HepG2 (cell line): ENCODE data around the gene PLEKHN1. TPM values are rescaled to one million over a fixed set of nuclear protein-coding genes. Genes with fewer than 3 reads are reported as not detected.
A peak's percentile ranks its signal among the peaks of the same experiment; 100 is the strongest.

Source experiments
- ARID5B ChIP-seq: IDR thresholded peaks from 2 replicates; pipeline ENCODE4 v1.4.0; 2020; ENCODE audit warnings: mild to moderate bottlenecking, missing genetic modification reagents
- BHLHE40 ChIP-seq: IDR thresholded peaks from 2 replicates; pipeline ENCODE4 v1.6.1; 2011; ENCODE audit warnings: low read length, improper control_type of control experiment
- FOXC1 ChIP-seq: sonication (generic); formaldehyde crosslinking; IDR thresholded peaks from 2 replicates; pipeline ENCODE4 v1.8.0; 2022; ENCODE audit warnings: mild to moderate bottlenecking, missing genetic modification reagents, borderline replicate concordance
- HNRNPL ChIP-seq: fragments of 200-400 bp; formaldehyde crosslinking; IDR thresholded peaks from 2 replicates; pipeline ENCODE4 v1.6.1; 2017; ENCODE audit warnings: mild to moderate bottlenecking, low read depth, low read length
- KAT8 ChIP-seq: IDR thresholded peaks from 2 replicates; pipeline ENCODE4 v1.6.1; 2016; ENCODE audit warnings: missing genetic modification reagents, missing compliant biosample characterization
- MED8 ChIP-seq: sonication (generic); formaldehyde crosslinking; IDR thresholded peaks from 2 replicates; pipeline ENCODE4 v1.8.1; 2023; ENCODE audit warnings: mild to moderate bottlenecking, missing genetic modification reagents; ENCODE audit not compliant: insufficient replicate concordance
- MIER2 ChIP-seq: IDR thresholded peaks from 2 replicates; pipeline ENCODE4 v1.6.1; 2016; ENCODE audit warnings: missing biosample characterization, missing genetic modification reagents
- MTA1 ChIP-seq: sonication (generic); formaldehyde crosslinking; IDR thresholded peaks from 2 replicates; pipeline ENCODE4 v1.4.0; 2020; ENCODE audit warnings: missing genetic modification reagents, mild to moderate bottlenecking, borderline replicate concordance
- NFE2L2 ChIP-seq: fragments of 150-350 bp; IDR thresholded peaks from 2 replicates; pipeline ENCODE4 v1.6.1; 2014; ENCODE audit warnings: low read length
- POLR2AphosphoS5 ChIP-seq: IDR thresholded peaks from 2 replicates; pipeline ENCODE4 v1.6.1; 2012; ENCODE audit warnings: low read depth, low read length
- RAD51 ChIP-seq: fragments of 450-650 bp; IDR thresholded peaks from 2 replicates; pipeline ENCODE4 v1.6.1; 2016; ENCODE audit warnings: borderline replicate concordance
- RFX1 ChIP-seq: fragments of 450-650 bp; IDR thresholded peaks from 2 replicates; pipeline ENCODE4 v1.6.1; 2017
- RFX3 ChIP-seq: IDR thresholded peaks from 2 replicates; pipeline ENCODE4 v1.6.1; 2016; ENCODE audit warnings: missing biosample characterization, missing genetic modification reagents
- SAP130 ChIP-seq: IDR thresholded peaks from 2 replicates; pipeline ENCODE4 v1.6.1; 2016; ENCODE audit warnings: low read depth
- TP53 ChIP-seq: sonication (generic); formaldehyde crosslinking; conservative IDR thresholded peaks from 2 replicates; pipeline ENCODE4 v1.4.0; 2020; ENCODE audit warnings: missing genetic modification reagents
- ZMYM3 ChIP-seq: sonication (generic); formaldehyde crosslinking; IDR thresholded peaks from 2 replicates; pipeline ENCODE4 v1.5.1; 2020; ENCODE audit warnings: mild to moderate bottlenecking, missing genetic modification reagents
- ZNF264 ChIP-seq: sonication (generic); formaldehyde crosslinking; IDR thresholded peaks from 2 replicates; pipeline ENCODE4 v1.4.0; 2020; ENCODE audit warnings: missing genetic modification reagents
- ZNF333 ChIP-seq: sonication (generic); formaldehyde crosslinking; IDR thresholded peaks from 2 replicates; pipeline ENCODE4 v1.4.0; 2020; ENCODE audit warnings: mild to moderate bottlenecking, missing genetic modification reagents, borderline replicate concordance
- ZNF83 ChIP-seq: sonication (generic); formaldehyde crosslinking; IDR thresholded peaks from 2 replicates; pipeline ENCODE4 v1.4.0; 2020; ENCODE audit warnings: missing genetic modification reagents, mild to moderate bottlenecking, borderline replicate concordance
- polyA plus RNA-seq, 8 experiments: library from polyadenylated mRNA; depleted of rRNA in 3 of 8; stranded (reverse) in 7 of 8; unstranded in 1 of 8; fragments of >200 nt; fragmentation: Illumina TruSeq in 4 of 8; extraction: Trizol in 4 of 8; gene quantifications; 2 replicates each; pipeline versions ENCODE4 v1.2.1 to v1.2.3, GENCODE V29; 2011 to 2016; ENCODE audit warnings: low read depth in 4 of 8, missing spikeins in 1 of 8, mixed read lengths in 1 of 8; ENCODE audit not compliant: insufficient read depth in 1 of 8
- total RNA-seq, 5 experiments: library from RNA; depleted of rRNA; stranded (reverse); fragments of >200 nt; fragmentation: Illumina TruSeq; extraction: Trizol; gene quantifications; 2 replicates each; pipeline ENCODE4 v1.2.3, GENCODE V29; 2016; ENCODE audit warnings: low read depth in 1 of 5
- TF ChIP-seq, protein P1 (sequence below): sonication (generic); formaldehyde crosslinking; IDR thresholded peaks from 2 replicates; pipeline ENCODE4 v1.4.0; 2020; ENCODE audit warnings: missing genetic modification reagents, mild to moderate bottlenecking, borderline replicate concordance
- TF ChIP-seq, protein P2 (sequence below): sonication (generic); formaldehyde crosslinking; conservative IDR thresholded peaks from 2 replicates; pipeline ENCODE4 v1.4.0; 2020; ENCODE audit warnings: missing genetic modification reagents
- TF ChIP-seq, protein P3 (sequence below): sonication (generic); formaldehyde crosslinking; IDR thresholded peaks from 2 replicates; pipeline ENCODE4 v1.4.0; 2020; ENCODE audit warnings: missing genetic modification reagents, low read depth, mild to moderate bottlenecking, borderline replicate concordance

Gene PLEKHN1
- total and polyA plus RNA-seq, 2 of the 13 experiments (the other 11 are each of a cell fraction or from before 2014, with no cell fraction given): 0.42 to 0.58 TPM

DNA sequence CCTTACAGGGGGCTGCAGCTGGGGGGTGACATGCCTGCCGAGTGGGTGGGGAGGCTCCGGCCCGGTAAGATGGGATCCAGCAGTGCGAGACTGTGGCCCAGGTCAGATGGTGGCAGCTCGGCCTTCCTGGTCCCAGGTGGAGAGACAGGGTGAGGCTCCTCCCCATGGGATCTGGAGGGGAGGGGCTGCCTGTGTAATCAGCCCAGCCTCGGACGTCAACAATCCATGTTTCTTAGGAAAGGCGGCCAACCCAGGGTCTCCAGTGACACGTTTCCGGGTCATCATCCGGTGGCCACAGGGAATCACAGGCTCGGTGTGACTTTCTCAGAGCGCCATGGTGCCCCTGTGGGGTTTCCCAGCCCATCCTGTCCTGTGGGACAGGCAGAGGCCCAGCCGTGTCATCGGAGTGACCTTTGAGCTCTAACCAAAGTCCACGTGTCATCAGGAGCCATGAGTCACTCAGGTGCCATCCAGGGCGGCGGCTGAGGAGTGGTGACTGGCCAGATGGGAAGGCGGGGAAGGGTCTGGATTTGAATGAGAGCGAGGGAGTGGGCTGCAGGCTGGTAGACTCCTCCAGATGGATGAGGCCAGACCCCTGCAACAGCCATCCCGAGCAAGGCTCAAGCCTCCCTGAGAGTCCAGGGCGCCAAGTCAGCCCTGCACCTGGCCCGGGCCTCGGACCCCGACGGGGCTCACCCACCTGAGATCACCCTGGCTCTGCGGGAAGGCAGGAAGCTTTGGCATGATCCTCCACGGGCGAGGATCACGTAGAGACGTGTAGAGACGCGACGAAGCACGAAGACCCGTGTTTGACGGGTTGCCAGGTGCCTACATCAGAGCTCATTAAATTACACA lies 40.2 kb downstream of the PLEKHN1 start (continued):
- TF ChIP-seq, protein P1, sequence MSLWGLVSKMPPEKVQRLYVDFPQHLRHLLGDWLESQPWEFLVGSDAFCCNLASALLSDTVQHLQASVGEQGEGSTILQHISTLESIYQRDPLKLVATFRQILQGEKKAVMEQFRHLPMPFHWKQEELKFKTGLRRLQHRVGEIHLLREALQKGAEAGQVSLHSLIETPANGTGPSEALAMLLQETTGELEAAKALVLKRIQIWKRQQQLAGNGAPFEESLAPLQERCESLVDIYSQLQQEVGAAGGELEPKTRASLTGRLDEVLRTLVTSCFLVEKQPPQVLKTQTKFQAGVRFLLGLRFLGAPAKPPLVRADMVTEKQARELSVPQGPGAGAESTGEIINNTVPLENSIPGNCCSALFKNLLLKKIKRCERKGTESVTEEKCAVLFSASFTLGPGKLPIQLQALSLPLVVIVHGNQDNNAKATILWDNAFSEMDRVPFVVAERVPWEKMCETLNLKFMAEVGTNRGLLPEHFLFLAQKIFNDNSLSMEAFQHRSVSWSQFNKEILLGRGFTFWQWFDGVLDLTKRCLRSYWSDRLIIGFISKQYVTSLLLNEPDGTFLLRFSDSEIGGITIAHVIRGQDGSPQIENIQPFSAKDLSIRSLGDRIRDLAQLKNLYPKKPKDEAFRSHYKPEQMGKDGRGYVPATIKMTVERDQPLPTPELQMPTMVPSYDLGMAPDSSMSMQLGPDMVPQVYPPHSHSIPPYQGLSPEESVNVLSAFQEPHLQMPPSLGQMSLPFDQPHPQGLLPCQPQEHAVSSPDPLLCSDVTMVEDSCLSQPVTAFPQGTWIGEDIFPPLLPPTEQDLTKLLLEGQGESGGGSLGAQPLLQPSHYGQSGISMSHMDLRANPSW (CRISPR knock-in tag): peak; percentile 87; the same call in 1 of the 2 replicates
- TF ChIP-seq NFE2L2 (peak; percentile 14; the same call in 1 of the 2 replicates), MED8 (CRISPR knock-in tag) (no peak), MIER2 (CRISPR knock-in tag) (peak; percentile 28; the same call in 1 of the 2 replicates), TP53 (CRISPR knock-in tag) (0 out of 2 replicates have a peak, but pooled peaks have one; percentile 60), ZNF264 (peak; percentile 84), ZMYM3 (peak; percentile 85; the same call in 1 of the 2 replicates), BHLHE40 (peak; percentile 74), MTA1 (CRISPR knock-in tag) (peak; percentile 99), SAP130 (CRISPR knock-in tag) (peak; percentile 99), POLR2AphosphoS5 (peak; percentile 70), ARID5B (CRISPR knock-in tag) (peak; percentile 86), RFX3 (CRISPR knock-in tag) (peak; percentile 19; the same call in 1 of the 2 replicates), RAD51 (0 out of 2 replicates have a peak, but pooled peaks have one; percentile 16), ZNF333 (CRISPR knock-in tag) (no peak; the same call in 1 of the 2 replicates), RFX1 (no peak), FOXC1 (CRISPR knock-in tag) (peak; percentile 78), KAT8 (CRISPR knock-in tag) (peak; percentile 87), HNRNPL (peak; percentile 68; the same call in 1 of the 2 replicates), ZNF83 (no peak)
- TF ChIP-seq, protein P2, sequence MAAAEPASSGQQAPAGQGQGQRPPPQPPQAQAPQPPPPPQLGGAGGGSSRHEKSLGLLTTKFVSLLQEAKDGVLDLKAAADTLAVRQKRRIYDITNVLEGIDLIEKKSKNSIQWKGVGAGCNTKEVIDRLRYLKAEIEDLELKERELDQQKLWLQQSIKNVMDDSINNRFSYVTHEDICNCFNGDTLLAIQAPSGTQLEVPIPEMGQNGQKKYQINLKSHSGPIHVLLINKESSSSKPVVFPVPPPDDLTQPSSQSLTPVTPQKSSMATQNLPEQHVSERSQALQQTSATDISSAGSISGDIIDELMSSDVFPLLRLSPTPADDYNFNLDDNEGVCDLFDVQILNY (CRISPR knock-in tag): no peak
- TF ChIP-seq, protein P3, sequence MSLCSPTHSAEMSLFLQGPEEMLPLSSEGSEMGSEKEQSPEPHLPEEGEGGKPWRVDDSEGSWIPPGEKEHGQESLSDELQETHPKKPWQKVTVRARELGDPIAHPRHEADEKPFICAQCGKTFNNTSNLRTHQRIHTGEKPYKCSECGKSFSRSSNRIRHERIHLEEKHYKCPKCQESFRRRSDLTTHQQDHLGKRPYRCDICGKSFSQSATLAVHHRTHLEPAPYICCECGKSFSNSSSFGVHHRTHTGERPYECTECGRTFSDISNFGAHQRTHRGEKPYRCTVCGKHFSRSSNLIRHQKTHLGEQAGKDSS (CRISPR knock-in tag): peak; percentile 87
